Peyer's patch (tissue), 4 donors: ENCODE data around the gene TOMM70.

Experiments
- CTCF ChIP-seq, 6 experiments: fragments of 450-650 bp in 4 of 6; fragments of 200-600 bp in 2 of 6; sonication (generic) in 1 of 6; IDR thresholded peaks; one replicate each; pipeline ENCODE4 v1.5.1; 2017 to 2019; ENCODE audit warnings: antibody characterized with exemption in 6 of 6, mild to moderate bottlenecking in 3 of 6, moderate library complexity in 1 of 6
- POLR2A ChIP-seq, 2 donors: fragments of 450-650 bp; IDR thresholded peaks; one replicate each; pipeline ENCODE4 v1.5.1; 2017; ENCODE audit warnings: antibody characterized with exemption in 2 of 2, mild to moderate bottlenecking in 2 of 2, moderate library complexity in 2 of 2

DNA sequence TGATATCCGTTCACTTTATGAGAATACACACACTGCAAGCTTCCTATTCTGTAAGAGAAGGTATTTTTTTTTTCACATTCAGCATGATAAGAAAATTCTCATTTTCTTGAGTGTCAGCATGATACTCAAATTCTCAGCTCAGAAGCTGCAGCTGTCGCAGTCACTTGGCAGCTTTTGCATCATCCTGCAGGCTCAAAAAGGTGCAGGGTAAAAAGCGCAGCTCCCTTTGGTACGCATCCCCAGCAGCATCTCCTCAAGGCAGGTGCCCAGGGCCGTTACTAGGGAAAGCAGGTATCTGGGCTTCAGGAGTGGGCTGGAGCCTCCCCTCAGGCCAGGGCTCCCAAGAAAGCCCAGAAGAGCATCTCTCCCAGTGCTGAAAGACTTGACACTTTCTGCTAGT lies 22.7 kb upstream of the TOMM70 start:
- TF ChIP-seq CTCF (IDR thresholded peaks at IDR 0.05) (no peak), POLR2A (IDR thresholded peaks at IDR 0.05) (no peak)
